Measurements from ENCODE around the gene ST6GAL1.
A peak's percentile ranks its signal among the peaks of the same experiment; 100 is the strongest.
"Not testable (repeated sequence)": the region's sequence is repeated elsewhere in the genome, so short reads cannot be mapped to it uniquely, and the experiment has no call there.

Gene ST6GAL1

GRCh38 chr3:186965141-186965879, 35.0 kb downstream of the ST6GAL1 start:
- Mint-ChIP-seq H3K36me3 (ENCODE audit: low read depth) (peaks cover 50% of the 10 kb centered on the region), H3K9me3 (no peaks in the 10 kb centered on the region), H3K4me3 (no peak overlapping the region), H3K27ac (peak overlapping the region; percentile 36), H3K4me1 (ENCODE audit: low read depth) (peaks cover 54% of the 10 kb centered on the region), H3K27me3 (no peaks in the 10 kb centered on the region)

- no peaks in the 10 kb centered on the region for H3K27me3 Mint-ChIP-seq
- H3K4me3 Mint-ChIP-seq, result no peak overlapping the region
- no peaks in the 10 kb centered on the region for H3K9me3 Mint-ChIP-seq
- peaks cover 50% of the 10 kb centered on the region for H3K4me1 Mint-ChIP-seq (ENCODE audit: low read depth)
- H3K27ac Mint-ChIP-seq, result no peak overlapping the region
- peaks cover 50% of the 10 kb centered on the region for H3K36me3 Mint-ChIP-seq (ENCODE audit: low read depth)
These were observed 36.1 kb downstream of the ST6GAL1 start for GRCh38 chr3:186966406-186966805.

GRCh38 chr3:186967236-186967635, 36.9 kb downstream of the ST6GAL1 start:
- H3K27ac Mint-ChIP-seq, result peak overlapping the region; percentile 61

DNA sequence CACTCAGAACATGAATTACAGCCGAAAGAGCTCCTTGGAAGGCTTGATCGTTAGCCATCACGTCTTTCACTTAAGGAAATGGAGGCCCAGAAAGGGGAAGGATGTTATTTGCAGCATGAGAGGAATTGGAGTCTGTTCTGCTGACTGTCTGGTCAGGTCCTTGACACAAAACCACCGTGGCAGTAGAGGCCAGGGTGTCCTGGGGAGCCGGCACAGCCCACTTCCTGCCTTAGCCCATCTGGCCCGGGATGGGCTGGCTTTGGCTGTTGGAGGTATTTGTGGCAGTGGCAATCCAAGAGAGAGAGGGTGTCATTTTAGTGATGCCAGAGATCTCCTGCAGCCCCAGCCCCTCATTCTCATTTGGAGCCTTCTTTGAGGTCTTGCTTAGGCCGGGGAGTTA, 37.4 kb downstream of the ST6GAL1 start:
- Mint-ChIP-seq H3K27ac (peak overlapping the region; percentile 61), H3K4me1 (ENCODE audit: low read depth) (peaks cover 52% of the 10 kb centered on the region), H3K36me3 (ENCODE audit: low read depth) (peaks cover 61% of the 10 kb centered on the region), H3K9me3 (no peaks in the 10 kb centered on the region), H3K4me3 (no peak overlapping the region), H3K27me3 (no peaks in the 10 kb centered on the region)

More at GRCh38 chr3:186967236-186967635, 36.9 kb downstream of the ST6GAL1 start:
- not testable (repeated sequence) for H3K4me3 Mint-ChIP-seq, H3K27me3 Mint-ChIP-seq, H3K9me3 Mint-ChIP-seq
- H3K36me3 Mint-ChIP-seq (ENCODE audit: low read depth), result peaks cover 57% of the 10 kb centered on the region
- H3K4me1 Mint-ChIP-seq (ENCODE audit: low read depth), result peaks cover 52% of the 10 kb centered on the region

- H3K9me3 Mint-ChIP-seq, result no peaks in the 10 kb centered on the region
- peaks cover 51% of the 10 kb centered on the region for H3K4me1 Mint-ChIP-seq (ENCODE audit: low read depth)
- no peaks in the 10 kb centered on the region for H3K27me3 Mint-ChIP-seq
- H3K27ac Mint-ChIP-seq, result peak overlapping the region; percentile 2
- H3K36me3 Mint-ChIP-seq (ENCODE audit: low read depth), result peaks cover 66% of the 10 kb centered on the region
- no peak overlapping the region for H3K4me3 Mint-ChIP-seq
These were observed 39.3 kb downstream of the ST6GAL1 start for GRCh38 chr3:186969607-186970006.

DNA sequence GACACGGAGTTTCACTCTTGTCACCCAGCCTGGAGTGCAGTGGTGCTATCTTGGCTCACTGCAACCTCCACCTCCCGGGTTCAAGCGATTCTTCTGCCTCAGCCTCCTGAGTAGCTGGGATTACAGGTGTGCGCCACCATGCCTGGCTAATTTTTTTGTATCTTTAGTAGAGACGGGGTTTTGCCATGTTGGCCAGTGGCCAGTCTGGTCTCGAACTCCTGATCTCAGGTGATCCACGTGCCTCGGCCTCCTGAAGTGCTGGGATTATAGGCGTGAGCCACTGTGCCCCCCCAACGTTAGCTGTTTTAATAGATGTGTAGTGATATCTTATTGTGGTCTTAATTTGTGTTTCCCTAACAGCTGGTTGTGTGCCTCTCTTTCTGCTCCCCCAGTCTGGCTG, 40.8 kb downstream of the ST6GAL1 start:
- H3K4me3 Mint-ChIP-seq, H3K9me3 Mint-ChIP-seq, H3K27me3 Mint-ChIP-seq: not testable (repeated sequence)
- peak overlapping the region; percentile 42 for H3K27ac Mint-ChIP-seq
- peaks cover 70% of the 10 kb centered on the region for H3K36me3 Mint-ChIP-seq (ENCODE audit: low read depth)
- H3K4me1 Mint-ChIP-seq (ENCODE audit: low read depth), result peaks cover 40% of the 10 kb centered on the region

DNA sequence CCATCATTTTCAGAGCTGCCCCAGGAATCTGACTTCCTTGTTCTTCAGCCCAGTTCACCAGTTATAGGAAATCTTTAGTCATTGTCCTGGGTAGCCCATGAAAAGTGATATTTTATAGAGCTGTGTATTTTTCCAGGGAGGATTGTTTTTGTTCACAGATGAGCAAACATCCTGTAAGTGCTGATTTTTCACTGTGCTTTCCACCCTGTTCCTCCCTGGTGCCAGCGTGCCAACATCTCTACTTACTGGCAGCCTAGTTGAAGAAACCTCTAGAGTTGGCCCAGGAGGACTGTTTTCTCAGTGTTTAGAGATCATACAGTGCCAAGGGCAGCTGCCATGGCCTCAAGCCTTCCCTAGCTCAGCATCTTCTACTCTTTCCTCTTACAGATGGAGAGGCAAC, 41.3 kb downstream of the ST6GAL1 start:
- Mint-ChIP-seq H3K27ac (peak overlapping the region; percentile 42), H3K4me1 (ENCODE audit: low read depth) (peaks cover 40% of the 10 kb centered on the region), H3K9me3 (no peaks in the 10 kb centered on the region), H3K27me3 (no peaks in the 10 kb centered on the region), H3K4me3 (no peak overlapping the region), H3K36me3 (ENCODE audit: low read depth) (peaks cover 71% of the 10 kb centered on the region)

- no peak overlapping the region for H3K4me3 Mint-ChIP-seq
- H3K4me1 Mint-ChIP-seq (ENCODE audit: low read depth), result peaks cover 26% of the 10 kb centered on the region
- peak overlapping the region; percentile 43 for H3K27ac Mint-ChIP-seq
- peaks cover 58% of the 10 kb centered on the region for H3K36me3 Mint-ChIP-seq (ENCODE audit: low read depth)
- no peaks in the 10 kb centered on the region for H3K9me3 Mint-ChIP-seq
- no peaks in the 10 kb centered on the region for H3K27me3 Mint-ChIP-seq
These were observed 43.4 kb downstream of the ST6GAL1 start for GRCh38 chr3:186973702-186974101.

DNA sequence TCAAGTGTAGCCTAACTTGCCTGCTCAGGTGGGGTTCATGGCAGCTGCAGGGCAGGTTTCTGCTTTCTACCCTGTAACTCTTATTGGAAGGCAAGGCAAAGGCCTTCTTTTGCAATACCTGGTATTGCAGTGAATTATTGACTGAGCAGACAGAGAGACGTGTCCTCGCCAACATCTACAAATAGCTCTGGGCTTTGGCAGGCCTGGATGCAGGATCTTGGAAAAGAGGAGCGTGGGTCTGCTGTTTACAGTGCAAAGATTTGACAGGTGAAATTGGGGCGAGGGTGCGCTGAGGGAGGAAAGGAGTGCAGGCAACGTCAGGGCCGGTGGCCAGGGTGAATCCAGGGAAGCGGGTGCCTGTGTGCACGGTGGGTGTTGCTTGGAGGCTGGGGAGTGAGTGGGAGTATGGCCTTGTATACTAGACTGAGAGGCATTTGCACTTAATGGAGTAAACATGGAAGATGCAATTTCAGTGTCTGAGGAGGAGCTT, 44.5 kb downstream of the ST6GAL1 start:
- peaks cover 55% of the 10 kb centered on the region for H3K36me3 Mint-ChIP-seq (ENCODE audit: low read depth)
- no peaks in the 10 kb centered on the region for H3K9me3 Mint-ChIP-seq
- no peaks in the 10 kb centered on the region for H3K27me3 Mint-ChIP-seq
- no peak overlapping the region for H3K4me3 Mint-ChIP-seq
- peaks cover 18% of the 10 kb centered on the region for H3K4me1 Mint-ChIP-seq (ENCODE audit: low read depth)
- H3K27ac Mint-ChIP-seq, result no peak overlapping the region

DNA sequence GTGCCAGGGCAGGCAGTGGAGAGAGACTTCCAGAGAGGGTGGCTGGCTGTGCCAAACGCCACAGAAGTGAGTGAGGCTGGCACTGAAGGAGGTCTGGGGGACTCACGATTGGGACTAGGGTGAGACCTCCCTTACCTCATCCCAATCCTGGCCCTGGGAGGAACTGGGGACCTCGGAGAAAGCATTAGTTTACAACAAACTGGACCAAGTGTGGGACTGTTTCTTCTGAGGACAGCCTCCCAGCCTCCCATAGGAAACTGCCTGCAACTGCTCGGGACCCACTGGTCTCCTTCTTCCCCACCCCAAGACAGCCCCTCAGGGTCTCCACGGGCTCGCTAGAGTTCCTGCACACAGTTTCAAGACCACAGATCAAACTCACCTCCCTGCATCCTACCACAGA, 45.4 kb downstream of the ST6GAL1 start:
- no peak overlapping the region for H3K27ac Mint-ChIP-seq
- H3K4me1 Mint-ChIP-seq (ENCODE audit: low read depth), result peaks cover 19% of the 10 kb centered on the region

DNA sequence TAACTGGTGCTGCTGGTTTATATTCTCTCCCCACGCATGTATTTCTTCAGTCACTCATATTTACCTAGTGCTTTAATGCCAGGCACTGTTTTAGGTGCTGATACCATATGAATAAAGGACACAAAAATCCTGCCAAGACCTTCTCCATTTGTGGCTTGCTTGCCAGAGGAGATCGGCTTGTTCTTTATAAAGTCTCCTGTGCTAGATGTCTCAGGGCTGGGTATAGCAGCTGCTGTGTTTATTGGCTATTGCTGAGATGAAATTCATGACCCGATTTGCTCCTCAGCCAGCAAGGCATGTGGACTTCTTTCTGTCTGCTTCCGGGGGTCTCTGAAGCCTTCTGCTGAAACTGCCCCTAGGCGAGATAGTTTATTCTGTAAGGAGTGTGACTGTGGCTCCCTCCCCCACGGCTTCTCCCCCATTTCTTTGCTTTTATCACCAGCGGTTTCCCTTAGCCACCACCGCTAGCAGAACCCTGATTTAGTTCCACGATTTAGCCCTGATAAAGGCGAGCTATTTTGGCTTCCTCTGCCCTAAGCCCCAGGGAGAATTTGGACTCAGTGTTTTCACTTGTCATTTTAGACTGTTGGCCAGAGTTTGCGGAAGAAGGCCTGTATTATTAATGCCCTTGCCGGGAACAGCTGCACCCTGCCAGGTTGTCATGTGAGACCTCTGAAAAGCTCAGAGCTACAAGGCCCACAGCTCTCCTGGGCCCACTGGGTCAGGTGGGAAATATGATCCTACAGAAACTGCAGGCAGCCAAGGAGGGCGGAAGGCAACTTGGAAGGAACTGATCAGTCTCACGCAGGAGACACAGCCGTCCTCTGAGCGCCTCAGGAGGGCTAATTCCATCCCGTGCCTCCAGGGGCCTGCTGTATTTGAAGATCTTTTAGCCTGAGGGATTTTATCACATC, 46.8 kb downstream of the ST6GAL1 start:
- no peak overlapping the region for H3K27ac Mint-ChIP-seq
- H3K9me3 Mint-ChIP-seq, result no peaks in the 10 kb centered on the region
- peaks cover 52% of the 10 kb centered on the region for H3K36me3 Mint-ChIP-seq (ENCODE audit: low read depth)
- H3K27me3 Mint-ChIP-seq, result no peaks in the 10 kb centered on the region
- H3K4me3 Mint-ChIP-seq, result no peak overlapping the region
- peaks cover 17% of the 10 kb centered on the region for H3K4me1 Mint-ChIP-seq (ENCODE audit: low read depth)

More for the DNA sequence above, 45.4 kb downstream of the ST6GAL1 start:
- no peaks in the 10 kb centered on the region for H3K9me3 Mint-ChIP-seq
- no peak overlapping the region for H3K4me3 Mint-ChIP-seq
- peaks cover 51% of the 10 kb centered on the region for H3K36me3 Mint-ChIP-seq (ENCODE audit: low read depth)
- no peaks in the 10 kb centered on the region for H3K27me3 Mint-ChIP-seq

- H3K4me3 Mint-ChIP-seq, result no peak overlapping the region
- peaks cover 11% of the 10 kb centered on the region for H3K4me1 Mint-ChIP-seq (ENCODE audit: low read depth)
- H3K9me3 Mint-ChIP-seq, result no peaks in the 10 kb centered on the region
- peaks cover 50% of the 10 kb centered on the region for H3K36me3 Mint-ChIP-seq (ENCODE audit: low read depth)
- H3K27me3 Mint-ChIP-seq, result no peaks in the 10 kb centered on the region
- H3K27ac Mint-ChIP-seq, result no peak overlapping the region
These were observed 48.4 kb downstream of the ST6GAL1 start for GRCh38 chr3:186978712-186979111.

- Mint-ChIP-seq H3K36me3 (ENCODE audit: low read depth) (peaks cover 42% of the 10 kb centered on the region), H3K9me3 (no peaks in the 10 kb centered on the region), H3K4me1 (ENCODE audit: low read depth) (peaks cover 12% of the 10 kb centered on the region), H3K27ac (no peak overlapping the region), H3K4me3 (no peak overlapping the region), H3K27me3 (no peaks in the 10 kb centered on the region)
These were observed 49.5 kb downstream of the ST6GAL1 start for GRCh38 chr3:186979852-186980251.

DNA sequence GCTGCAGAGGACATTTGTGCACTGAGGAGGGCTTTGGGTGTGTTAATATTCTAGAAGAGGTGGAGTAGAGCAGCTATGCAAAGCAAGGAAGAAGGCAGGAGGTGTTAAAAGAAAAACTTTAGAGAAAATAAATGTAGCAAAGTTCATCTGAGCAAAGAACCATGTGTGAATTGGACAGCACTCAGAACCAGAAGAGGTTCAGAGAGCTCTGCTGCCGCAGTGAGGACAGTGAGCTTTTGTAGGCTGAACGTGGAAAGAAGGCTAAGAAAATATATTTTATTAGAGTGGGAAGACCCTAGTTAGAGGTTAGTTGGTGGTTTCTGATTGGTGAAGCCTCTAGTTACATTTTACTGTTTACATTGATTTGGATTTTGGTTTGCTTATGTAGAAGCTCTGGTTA, 50.7 kb downstream of the ST6GAL1 start:
- Mint-ChIP-seq H3K36me3 (ENCODE audit: low read depth) (peaks cover 42% of the 10 kb centered on the region), H3K27ac (peak overlapping the region; percentile 7)

GRCh38 chr3:186983659-186984058, 53.3 kb downstream of the ST6GAL1 start:
- Mint-ChIP-seq H3K27me3 (no peaks in the 10 kb centered on the region), H3K27ac (peak overlapping the region; percentile 3), H3K4me1 (ENCODE audit: low read depth) (peaks cover 37% of the 10 kb centered on the region), H3K9me3 (no peaks in the 10 kb centered on the region), H3K4me3 (no peak overlapping the region), H3K36me3 (ENCODE audit: low read depth) (peaks cover 42% of the 10 kb centered on the region)

More for the DNA sequence above, 50.7 kb downstream of the ST6GAL1 start:
- Mint-ChIP-seq H3K4me3 (no peak overlapping the region), H3K4me1 (ENCODE audit: low read depth) (peaks cover 15% of the 10 kb centered on the region), H3K9me3 (no peaks in the 10 kb centered on the region), H3K27me3 (no peaks in the 10 kb centered on the region)
